Measurements from ENCODE around the gene PARD3B.

Gene PARD3B

DNA sequence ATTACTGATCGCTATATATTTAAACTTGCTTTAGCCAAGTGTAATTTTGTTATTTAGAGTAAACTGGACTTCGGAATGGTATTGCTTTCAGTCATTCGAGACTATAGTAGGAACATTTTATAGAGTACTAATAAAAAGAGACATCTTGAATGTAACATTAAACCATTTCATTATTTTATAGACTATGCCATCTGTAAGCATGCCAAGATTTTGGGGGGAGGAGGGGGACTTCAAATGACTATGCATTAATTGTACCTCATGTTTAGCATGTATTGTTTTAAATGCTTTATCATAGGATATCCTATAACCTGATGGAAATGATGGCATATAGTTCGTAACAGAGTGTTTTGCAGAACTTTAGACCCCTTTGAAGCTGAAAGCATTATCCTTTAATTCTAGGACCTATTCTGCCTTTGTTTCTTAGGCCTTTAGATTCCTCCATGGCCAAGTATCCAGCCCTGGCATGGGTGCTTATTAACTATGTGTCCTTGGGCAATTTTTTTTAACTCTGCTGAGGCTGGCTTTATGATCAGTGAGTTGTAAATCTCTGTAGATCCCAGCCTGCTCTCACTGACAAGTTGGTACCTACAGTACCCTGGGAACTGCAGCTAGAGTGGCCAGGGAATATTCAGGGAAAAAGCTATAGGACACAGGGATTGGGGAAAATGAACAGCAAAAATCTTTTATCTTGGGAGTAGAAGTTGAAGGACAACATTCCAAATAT, 93.4 kb downstream of the PARD3B start:
- H3K36me3 Mint-ChIP-seq (ENCODE audit: low read depth) = no peaks in the 10 kb centered on the region
- no peak overlapping the region for H3K4me3 Mint-ChIP-seq
- H3K4me1 Mint-ChIP-seq (ENCODE audit: low read depth) = no peaks in the 10 kb centered on the region
- intact Hi-C loops (cut with micrococcal nuclease) = no loop called here
- no peaks in the 10 kb centered on the region for H3K9me3 Mint-ChIP-seq
- H3K27me3 Mint-ChIP-seq = no peaks in the 10 kb centered on the region
- no peak overlapping the region for H3K27ac Mint-ChIP-seq

- H3K4me3 Mint-ChIP-seq = no peak overlapping the region
- no peaks in the 10 kb centered on the region for H3K9me3 Mint-ChIP-seq
- intact Hi-C loops (cut with micrococcal nuclease) = no loop called here
- H3K27me3 Mint-ChIP-seq = no peaks in the 10 kb centered on the region
- H3K4me1 Mint-ChIP-seq (ENCODE audit: low read depth) = no peaks in the 10 kb centered on the region
- H3K27ac Mint-ChIP-seq = no peak overlapping the region
- H3K36me3 Mint-ChIP-seq (ENCODE audit: low read depth) = no peaks in the 10 kb centered on the region
These were observed 98.1 kb downstream of the PARD3B start for GRCh38 chr2:204643326-204643725.

DNA sequence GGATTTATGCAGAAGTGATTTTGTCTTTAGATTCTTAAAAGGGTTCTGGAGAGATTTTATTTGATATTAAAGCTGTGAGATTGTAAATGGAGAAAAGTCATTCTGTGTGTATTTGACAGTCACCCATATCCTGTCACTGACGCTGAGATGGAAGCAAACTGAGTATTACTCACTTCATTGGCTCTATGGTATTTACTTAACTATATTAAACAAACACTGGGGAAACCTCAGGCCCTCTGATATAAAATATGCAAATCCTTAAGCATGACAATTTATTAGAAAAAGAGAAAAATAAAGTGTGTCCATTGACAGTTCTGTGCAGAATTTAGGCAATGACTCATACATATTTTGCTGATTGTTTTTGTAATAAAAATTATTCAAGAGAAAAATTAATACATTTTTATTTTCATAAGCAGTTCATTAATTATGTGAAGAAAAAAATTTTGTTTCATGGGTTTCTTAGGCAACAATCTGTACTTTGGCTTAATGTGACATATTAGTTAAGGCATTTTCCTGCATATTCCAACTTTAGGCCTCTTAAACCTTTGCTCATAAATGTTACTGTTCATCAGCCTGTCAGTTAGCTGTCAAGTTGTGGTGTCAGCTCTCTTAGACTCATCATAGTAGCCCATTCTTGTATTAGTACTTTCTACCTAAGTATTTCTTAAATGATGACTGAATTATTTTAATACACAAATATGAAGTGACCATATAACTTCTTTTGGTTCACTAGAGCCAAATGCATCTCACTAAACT, 99.9 kb downstream of the PARD3B start:
- Mint-ChIP-seq H3K4me3 (no peak overlapping the region), H3K4me1 (ENCODE audit: low read depth) (no peaks in the 10 kb centered on the region), H3K27ac (no peak overlapping the region), H3K27me3 (no peaks in the 10 kb centered on the region), H3K36me3 (ENCODE audit: low read depth) (no peaks in the 10 kb centered on the region), H3K9me3 (no peaks in the 10 kb centered on the region)
- intact Hi-C loops (cut with micrococcal nuclease) = no loop called here

GRCh38 chr2:204647626-204648025, 102.4 kb downstream of the PARD3B start:
- H3K27ac Mint-ChIP-seq = no peak overlapping the region
- intact Hi-C loops (cut with micrococcal nuclease) = no loop called here
- H3K4me1 Mint-ChIP-seq (ENCODE audit: low read depth) = no peaks in the 10 kb centered on the region
- H3K27me3 Mint-ChIP-seq = no peaks in the 10 kb centered on the region
- H3K36me3 Mint-ChIP-seq (ENCODE audit: low read depth) = no peaks in the 10 kb centered on the region
- peaks cover 8% of the 10 kb centered on the region for H3K9me3 Mint-ChIP-seq
- H3K4me3 Mint-ChIP-seq = no peak overlapping the region

DNA sequence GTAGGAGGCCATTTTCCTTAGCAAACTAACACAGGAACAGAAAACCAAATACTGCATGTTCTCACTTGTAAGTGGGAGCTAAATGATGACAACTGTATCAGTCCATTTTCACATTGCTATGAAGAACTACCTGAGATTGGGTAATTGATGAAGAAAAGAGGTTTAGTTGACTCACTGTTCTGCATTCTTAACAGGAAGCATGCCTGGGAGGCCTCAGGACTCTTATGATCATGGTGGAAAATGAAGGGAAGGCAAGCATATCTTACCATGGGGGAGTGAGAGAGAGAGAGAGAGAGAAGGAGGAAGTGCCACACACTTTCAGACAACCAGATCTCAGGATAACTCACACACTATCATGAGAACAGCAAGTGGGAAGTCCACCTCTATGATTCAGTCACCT, 105.3 kb downstream of the PARD3B start:
- Mint-ChIP-seq H3K4me3 (no peak overlapping the region), H3K27me3 (no peaks in the 10 kb centered on the region), H3K9me3 (peaks cover 15% of the 10 kb centered on the region), H3K4me1 (ENCODE audit: low read depth) (no peaks in the 10 kb centered on the region), H3K36me3 (ENCODE audit: low read depth) (no peaks in the 10 kb centered on the region), H3K27ac (no peak overlapping the region)
- intact Hi-C loops (cut with micrococcal nuclease) = no loop called here

- intact Hi-C loops (cut with micrococcal nuclease) = no loop called here
- H3K4me1 Mint-ChIP-seq (ENCODE audit: low read depth) = no peaks in the 10 kb centered on the region
- H3K4me3 Mint-ChIP-seq = no peak overlapping the region
- H3K9me3 Mint-ChIP-seq = peaks cover 15% of the 10 kb centered on the region
- no peaks in the 10 kb centered on the region for H3K27me3 Mint-ChIP-seq
- H3K27ac Mint-ChIP-seq = no peak overlapping the region
- H3K36me3 Mint-ChIP-seq (ENCODE audit: low read depth) = no peaks in the 10 kb centered on the region
These were observed 106.8 kb downstream of the PARD3B start for GRCh38 chr2:204652063-204652462.

DNA sequence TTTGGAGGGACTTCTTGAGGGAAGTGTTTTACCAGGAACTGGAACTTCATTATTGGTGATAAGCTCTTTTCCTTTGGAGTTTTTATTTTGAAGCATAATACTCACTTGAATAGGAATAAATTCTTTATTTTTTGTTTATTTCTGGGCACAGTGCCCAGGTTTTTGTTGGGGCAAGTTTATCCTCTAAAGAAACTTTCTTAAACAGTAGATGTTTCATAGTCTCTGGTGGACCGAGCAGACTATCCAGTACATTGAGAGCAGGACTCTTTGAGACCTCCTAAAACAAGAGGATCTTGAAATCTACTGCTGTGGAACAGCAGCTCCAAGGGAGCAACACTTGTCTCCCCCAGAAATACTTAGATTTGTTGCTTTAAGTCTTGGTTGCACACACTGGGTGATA, 109.4 kb downstream of the PARD3B start:
- no peaks in the 10 kb centered on the region for H3K27me3 Mint-ChIP-seq
- no peak overlapping the region for H3K27ac Mint-ChIP-seq
- intact Hi-C loops (cut with micrococcal nuclease) = no loop called here
- H3K9me3 Mint-ChIP-seq = peaks cover 15% of the 10 kb centered on the region
- no peak overlapping the region for H3K4me3 Mint-ChIP-seq
- H3K36me3 Mint-ChIP-seq (ENCODE audit: low read depth) = no peaks in the 10 kb centered on the region
- H3K4me1 Mint-ChIP-seq (ENCODE audit: low read depth) = no peaks in the 10 kb centered on the region

DNA sequence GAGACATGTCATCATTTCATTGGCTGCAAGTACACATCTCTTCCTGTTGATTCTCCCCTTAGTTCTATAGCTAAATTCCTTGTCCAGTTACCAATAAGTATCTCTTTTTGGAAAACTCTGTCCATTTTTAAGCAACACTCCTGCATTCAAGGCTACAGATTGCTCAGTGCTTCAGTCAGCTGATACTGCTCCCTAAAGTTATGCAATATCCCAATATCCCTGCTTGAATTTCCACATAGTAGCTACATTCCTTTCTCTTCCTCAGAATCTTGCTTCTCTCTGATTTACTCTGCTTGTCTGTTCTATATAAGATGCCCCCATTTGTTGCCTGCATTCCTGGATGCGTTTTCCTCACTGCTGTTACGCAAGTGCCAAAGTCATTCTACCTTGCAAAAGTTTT, 109.8 kb downstream of the PARD3B start:
- Mint-ChIP-seq H3K4me3 (no peak overlapping the region), H3K36me3 (ENCODE audit: low read depth) (no peaks in the 10 kb centered on the region), H3K9me3 (peaks cover 15% of the 10 kb centered on the region), H3K27ac (no peak overlapping the region), H3K4me1 (ENCODE audit: low read depth) (no peaks in the 10 kb centered on the region), H3K27me3 (no peaks in the 10 kb centered on the region)
- intact Hi-C loops (cut with micrococcal nuclease) = no loop called here

- Mint-ChIP-seq H3K27me3 (no peaks in the 10 kb centered on the region), H3K36me3 (ENCODE audit: low read depth) (no peaks in the 10 kb centered on the region), H3K27ac (no peak overlapping the region), H3K4me3 (no peak overlapping the region), H3K4me1 (ENCODE audit: low read depth) (no peaks in the 10 kb centered on the region), H3K9me3 (peaks cover 15% of the 10 kb centered on the region)
- intact Hi-C loops (cut with micrococcal nuclease) = no loop called here
These were observed 110.4 kb downstream of the PARD3B start for GRCh38 chr2:204655626-204656025.

DNA sequence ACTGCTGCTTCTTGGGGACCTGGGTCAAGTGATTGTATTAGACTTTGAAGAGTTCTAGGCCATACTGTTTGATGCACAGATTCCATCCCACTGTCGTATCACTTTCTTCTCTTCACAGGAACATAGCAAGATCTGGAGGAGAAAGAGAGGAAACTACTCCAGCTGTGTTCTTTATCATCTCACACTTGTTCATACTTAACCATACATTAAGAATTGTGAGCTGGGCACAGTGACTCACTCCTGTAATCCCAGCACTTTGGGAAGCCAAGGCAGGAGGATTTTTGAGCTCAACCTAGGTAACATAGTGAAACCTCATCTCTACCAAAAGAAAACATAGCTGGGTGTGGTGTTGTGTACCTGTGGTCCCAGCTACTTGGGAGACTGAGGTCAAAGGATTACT, 111.7 kb downstream of the PARD3B start:
- no peak overlapping the region for H3K27ac Mint-ChIP-seq
- H3K36me3 Mint-ChIP-seq (ENCODE audit: low read depth) = no peaks in the 10 kb centered on the region
- no peaks in the 10 kb centered on the region for H3K4me1 Mint-ChIP-seq (ENCODE audit: low read depth)
- no peak overlapping the region for H3K4me3 Mint-ChIP-seq
- intact Hi-C loops (cut with micrococcal nuclease) = no loop called here
- H3K9me3 Mint-ChIP-seq = peaks cover 13% of the 10 kb centered on the region
- no peaks in the 10 kb centered on the region for H3K27me3 Mint-ChIP-seq

- Mint-ChIP-seq H3K27me3 (no peaks in the 10 kb centered on the region), H3K4me3 (no peak overlapping the region), H3K27ac (no peak overlapping the region), H3K4me1 (ENCODE audit: low read depth) (no peaks in the 10 kb centered on the region), H3K36me3 (ENCODE audit: low read depth) (no peaks in the 10 kb centered on the region), H3K9me3 (no peaks in the 10 kb centered on the region)
- intact Hi-C loops (cut with micrococcal nuclease) = no loop called here
These were observed 117.7 kb downstream of the PARD3B start for GRCh38 chr2:204662956-204663355.

GRCh38 chr2:204663816-204664425, 118.6 kb downstream of the PARD3B start:
- Mint-ChIP-seq H3K27ac (no peak overlapping the region), H3K36me3 (ENCODE audit: low read depth) (no peaks in the 10 kb centered on the region), H3K27me3 (no peaks in the 10 kb centered on the region), H3K4me1 (ENCODE audit: low read depth) (no peaks in the 10 kb centered on the region), H3K4me3 (no peak overlapping the region), H3K9me3 (no peaks in the 10 kb centered on the region)
- intact Hi-C loops (cut with micrococcal nuclease) = no loop called here

GRCh38 chr2:204664708-204665121, 119.4 kb downstream of the PARD3B start:
- H3K4me3 Mint-ChIP-seq = no peak overlapping the region
- no peaks in the 10 kb centered on the region for H3K36me3 Mint-ChIP-seq (ENCODE audit: low read depth)
- H3K27me3 Mint-ChIP-seq = no peaks in the 10 kb centered on the region
- H3K9me3 Mint-ChIP-seq = no peaks in the 10 kb centered on the region
- H3K4me1 Mint-ChIP-seq (ENCODE audit: low read depth) = no peaks in the 10 kb centered on the region
- no peak overlapping the region for H3K27ac Mint-ChIP-seq
- intact Hi-C loops (cut with micrococcal nuclease) = no loop called here

- Mint-ChIP-seq H3K4me1 (ENCODE audit: low read depth) (no peaks in the 10 kb centered on the region), H3K36me3 (ENCODE audit: low read depth) (no peaks in the 10 kb centered on the region), H3K4me3 (no peak overlapping the region), H3K27ac (no peak overlapping the region), H3K27me3 (no peaks in the 10 kb centered on the region), H3K9me3 (no peaks in the 10 kb centered on the region)
- intact Hi-C loops (cut with micrococcal nuclease) = no loop called here
These were observed 119.9 kb downstream of the PARD3B start for GRCh38 chr2:204665207-204665606.
